ENCODE data around the gene NFATC1.

NFATC1 gene

GRCh38 chr18:79543861-79544385, 148.2 kb downstream of the NFATC1 start:
- DNase-seq, result no peak

- DNase-seq, result no peak
These were observed 148.7 kb downstream of the NFATC1 start for GRCh38 chr18:79544386-79544963.

GRCh38 chr18:79545255-79545654, 149.5 kb downstream of the NFATC1 start:
- no peak for DNase-seq

GRCh38 chr18:79545736-79546171, 150.0 kb downstream of the NFATC1 start:
- no peak for DNase-seq

- no peak for DNase-seq
These were observed 151.1 kb downstream of the NFATC1 start for GRCh38 chr18:79546781-79547272.

- no peak for DNase-seq
These were observed 151.8 kb downstream of the NFATC1 start for GRCh38 chr18:79547413-79548076.

GRCh38 chr18:79548077-79548450, 152.3 kb downstream of the NFATC1 start:
- DNase-seq, result no peak

GRCh38 chr18:79548621-79548985, 152.9 kb downstream of the NFATC1 start:
- no peak for DNase-seq

- no peak for DNase-seq
These were observed 153.4 kb downstream of the NFATC1 start for GRCh38 chr18:79548986-79549637.

- no peak for DNase-seq
These were observed 153.9 kb downstream of the NFATC1 start for GRCh38 chr18:79549638-79550000.

GRCh38 chr18:79552140-79552631, 156.5 kb downstream of the NFATC1 start:
- DNase-seq, result no peak

GRCh38 chr18:79552696-79553095, 157.0 kb downstream of the NFATC1 start:
- no peak for DNase-seq

- DNase-seq, result no peak
These were observed 157.4 kb downstream of the NFATC1 start for GRCh38 chr18:79553154-79553553.

- DNase-seq, result no peak
These were observed 158.0 kb downstream of the NFATC1 start for GRCh38 chr18:79553696-79554095.

- no peak for DNase-seq
These were observed 158.6 kb downstream of the NFATC1 start for GRCh38 chr18:79554321-79554720.

- no peak for DNase-seq
These were observed 159.4 kb downstream of the NFATC1 start for GRCh38 chr18:79554945-79555645.

GRCh38 chr18:79555885-79556284, 160.2 kb downstream of the NFATC1 start:
- no peak for DNase-seq

- DNase-seq, result no peak
These were observed 161.3 kb downstream of the NFATC1 start for GRCh38 chr18:79556829-79557585.

GRCh38 chr18:79558196-79558932, 162.6 kb downstream of the NFATC1 start:
- no peak for DNase-seq

- no peak for DNase-seq
These were observed 163.2 kb downstream of the NFATC1 start for GRCh38 chr18:79558933-79559416.

GRCh38 chr18:79559436-79559835, 163.7 kb downstream of the NFATC1 start:
- DNase-seq, result no peak

Data from RPMI8226 (cell line).